Osteocyte (in vitro differentiated cells): ENCODE data around the gene NSMCE4A. TPM values are rescaled to one million over a fixed set of nuclear protein-coding genes. Genes with fewer than 3 reads are reported as not detected.
A peak's percentile ranks its signal among the peaks of the same experiment; 100 is the strongest.
"Not testable (repeated sequence)": the region's sequence is repeated elsewhere in the genome, so short reads cannot be mapped to it uniquely, and the experiment has no call there.

Experiments used
- DNase-seq: peaks from one replicate; pipeline ENCODE4 v3.0.0; 2021; ENCODE audit warnings: mixed read lengths; ENCODE audit not compliant: unreplicated experiment; ENCODE audit errors: extremely low spot score
- H3K27ac Mint-ChIP-seq: one replicate; pipeline ENCODE4 v1.8.0; 2021; ENCODE audit warnings: mild to moderate bottlenecking, mixed read lengths; ENCODE audit not compliant: unreplicated experiment
- H3K27me3 Mint-ChIP-seq: one replicate; pipeline ENCODE4 v1.8.0; 2021; ENCODE audit warnings: mixed read lengths; ENCODE audit not compliant: unreplicated experiment
- H3K36me3 Mint-ChIP-seq: one replicate; pipeline ENCODE4 v1.8.0; 2021; ENCODE audit warnings: mixed read lengths; ENCODE audit not compliant: unreplicated experiment
- H3K4me1 Mint-ChIP-seq: one replicate; pipeline ENCODE4 v1.8.0; 2021; ENCODE audit warnings: mixed read lengths; ENCODE audit not compliant: unreplicated experiment
- H3K4me3 Mint-ChIP-seq: one replicate; pipeline ENCODE4 v1.8.0; 2021; ENCODE audit warnings: mild to moderate bottlenecking, moderate library complexity, mixed read lengths; ENCODE audit not compliant: unreplicated experiment
- H3K9me3 Mint-ChIP-seq: one replicate; pipeline ENCODE4 v1.8.0; 2021; ENCODE audit warnings: mixed read lengths; ENCODE audit not compliant: unreplicated experiment
- total RNA-seq: library from RNA; stranded (reverse); gene quantifications from 2 replicates; pipeline ENCODE4 v1.2.1, GENCODE V29; 2021
- TF ChIP-seq, protein P1 (sequence below): fragments of 200-600 bp; sonication (generic); IDR thresholded peaks from 2 replicates; pipeline ENCODE4 v1.5.0; 2021; ENCODE audit warnings: antibody characterized with exemption, mild to moderate bottlenecking, moderate library complexity

Gene NSMCE4A
- total RNA-seq, 1 donor from 2014 or later: 34.3 TPM

GRCh38 chr10:121921238-121921931 lies 53.6 kb downstream of the NSMCE4A start:
- TF ChIP-seq, protein P1, sequence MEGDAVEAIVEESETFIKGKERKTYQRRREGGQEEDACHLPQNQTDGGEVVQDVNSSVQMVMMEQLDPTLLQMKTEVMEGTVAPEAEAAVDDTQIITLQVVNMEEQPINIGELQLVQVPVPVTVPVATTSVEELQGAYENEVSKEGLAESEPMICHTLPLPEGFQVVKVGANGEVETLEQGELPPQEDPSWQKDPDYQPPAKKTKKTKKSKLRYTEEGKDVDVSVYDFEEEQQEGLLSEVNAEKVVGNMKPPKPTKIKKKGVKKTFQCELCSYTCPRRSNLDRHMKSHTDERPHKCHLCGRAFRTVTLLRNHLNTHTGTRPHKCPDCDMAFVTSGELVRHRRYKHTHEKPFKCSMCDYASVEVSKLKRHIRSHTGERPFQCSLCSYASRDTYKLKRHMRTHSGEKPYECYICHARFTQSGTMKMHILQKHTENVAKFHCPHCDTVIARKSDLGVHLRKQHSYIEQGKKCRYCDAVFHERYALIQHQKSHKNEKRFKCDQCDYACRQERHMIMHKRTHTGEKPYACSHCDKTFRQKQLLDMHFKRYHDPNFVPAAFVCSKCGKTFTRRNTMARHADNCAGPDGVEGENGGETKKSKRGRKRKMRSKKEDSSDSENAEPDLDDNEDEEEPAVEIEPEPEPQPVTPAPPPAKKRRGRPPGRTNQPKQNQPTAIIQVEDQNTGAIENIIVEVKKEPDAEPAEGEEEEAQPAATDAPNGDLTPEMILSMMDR: no peak
- peaks cover 26% of the 10 kb centered on the region for H3K4me1 Mint-ChIP-seq
- no peaks in the 10 kb centered on the region for H3K27me3 Mint-ChIP-seq
- H3K4me3 Mint-ChIP-seq: no peak overlapping the region
- DNase-seq: no peak
- H3K9me3 Mint-ChIP-seq: no peaks in the 10 kb centered on the region
- peaks cover 28% of the 10 kb centered on the region for H3K36me3 Mint-ChIP-seq
- no peak overlapping the region for H3K27ac Mint-ChIP-seq

GRCh38 chr10:121919666-121920065 lies 55.4 kb downstream of the NSMCE4A start:
- no peaks in the 10 kb centered on the region for H3K9me3 Mint-ChIP-seq

GRCh38 chr10:121918800-121919199 lies 56.2 kb downstream of the NSMCE4A start:
- Mint-ChIP-seq H3K4me1 (peaks cover 16% of the 10 kb centered on the region), H3K36me3 (peaks cover 42% of the 10 kb centered on the region)
- H3K27ac Mint-ChIP-seq, H3K27me3 Mint-ChIP-seq, H3K4me3 Mint-ChIP-seq, DNase-seq, H3K9me3 Mint-ChIP-seq: not testable (repeated sequence)

More at GRCh38 chr10:121919666-121920065, 55.4 kb downstream of the NSMCE4A start:
- no peaks in the 10 kb centered on the region for H3K27me3 Mint-ChIP-seq
- H3K27ac Mint-ChIP-seq: no peak overlapping the region
- TF ChIP-seq, protein P1: no peak
- H3K4me1 Mint-ChIP-seq: peaks cover 16% of the 10 kb centered on the region
- no peak overlapping the region for H3K4me3 Mint-ChIP-seq
- peaks cover 39% of the 10 kb centered on the region for H3K36me3 Mint-ChIP-seq
- DNase-seq: no peak

- TF ChIP-seq, protein P1: no peak
- Mint-ChIP-seq H3K27ac (no peak overlapping the region), H3K9me3 (no peaks in the 10 kb centered on the region)
These were observed 60.4 kb downstream of the NSMCE4A start for GRCh38 chr10:121914661-121915060.

GRCh38 chr10:121911421-121911697 lies 63.7 kb downstream of the NSMCE4A start:
- Mint-ChIP-seq H3K4me3 (no peak overlapping the region), H3K36me3 (peaks cover 36% of the 10 kb centered on the region), H3K4me1 (peaks cover 5% of the 10 kb centered on the region), H3K27me3 (no peaks in the 10 kb centered on the region), H3K9me3 (no peaks in the 10 kb centered on the region), H3K27ac (peak overlapping the region; percentile 81)
- peak; percentile 23 for DNase-seq
- TF ChIP-seq, protein P1: no peak

More at GRCh38 chr10:121914661-121915060, 60.4 kb downstream of the NSMCE4A start:
- H3K4me1 Mint-ChIP-seq: peaks cover 19% of the 10 kb centered on the region
- no peak for DNase-seq
- peaks cover 36% of the 10 kb centered on the region for H3K36me3 Mint-ChIP-seq
- H3K27me3 Mint-ChIP-seq: no peaks in the 10 kb centered on the region
- H3K4me3 Mint-ChIP-seq: no peak overlapping the region
